Left ventricle myocardium inferior (tissue), 1 donor: Measurements from ENCODE around the gene CATSPERD. TPM values are rescaled to one million over a fixed set of nuclear protein-coding genes. Genes with fewer than 3 reads are reported as not detected.

ENCODE experiments used
- DNase-seq: peaks from one replicate; pipeline ENCODE4 v3.0.0-alpha.2; 2020
- H3K27ac ChIP-seq: fragments of 200-600 bp; replicated peaks from 2 replicates; pipeline ENCODE4 v1.8.0; 2021
- H3K27me3 ChIP-seq: fragments of 200-600 bp; 2 replicates; pipeline ENCODE4 v1.8.0; 2021; ENCODE audit warnings: low read depth
- H3K36me3 ChIP-seq: fragments of 200-600 bp; 2 replicates; pipeline ENCODE4 v1.8.0; 2021
- H3K4me1 ChIP-seq: fragments of 200-600 bp; 2 replicates; pipeline ENCODE4 v1.8.0; 2021
- H3K4me3 ChIP-seq: fragments of 200-600 bp; 2 replicates; pipeline ENCODE4 v1.8.0; 2021; ENCODE audit warnings: mild to moderate bottlenecking, moderate library complexity
- H3K9me3 ChIP-seq: fragments of 200-600 bp; replicated peaks from 2 replicates; pipeline ENCODE4 v1.8.0; 2021
- intact Hi-C: fragments of 100-400 bp; cut with micrococcal nuclease; formaldehyde crosslinking; loops from one replicate; pipeline ENCODE4 v1.11.0; 2022
- total RNA-seq: library from RNA; stranded (reverse); fragmentation: NEBNext Ultra II Directional; extraction: Animal tissue kit (Norgen Biotek cat#: 25700); gene quantifications from one replicate; pipeline ENCODE4 v1.2.1, GENCODE V29; 2021
- TF ChIP-seq, protein P1 (sequence below): fragments of 200-600 bp; IDR thresholded peaks from 2 replicates; pipeline ENCODE4 v1.8.0; 2021; ENCODE audit warnings: antibody characterized with exemption, mild to moderate bottlenecking, borderline replicate concordance
- donor health status: DM: no; HTN: yes; CAD: no; lungs with severe emphysema.

CATSPERD gene
- total RNA-seq, 1 donor from 2014 or later: not detected

DNA sequence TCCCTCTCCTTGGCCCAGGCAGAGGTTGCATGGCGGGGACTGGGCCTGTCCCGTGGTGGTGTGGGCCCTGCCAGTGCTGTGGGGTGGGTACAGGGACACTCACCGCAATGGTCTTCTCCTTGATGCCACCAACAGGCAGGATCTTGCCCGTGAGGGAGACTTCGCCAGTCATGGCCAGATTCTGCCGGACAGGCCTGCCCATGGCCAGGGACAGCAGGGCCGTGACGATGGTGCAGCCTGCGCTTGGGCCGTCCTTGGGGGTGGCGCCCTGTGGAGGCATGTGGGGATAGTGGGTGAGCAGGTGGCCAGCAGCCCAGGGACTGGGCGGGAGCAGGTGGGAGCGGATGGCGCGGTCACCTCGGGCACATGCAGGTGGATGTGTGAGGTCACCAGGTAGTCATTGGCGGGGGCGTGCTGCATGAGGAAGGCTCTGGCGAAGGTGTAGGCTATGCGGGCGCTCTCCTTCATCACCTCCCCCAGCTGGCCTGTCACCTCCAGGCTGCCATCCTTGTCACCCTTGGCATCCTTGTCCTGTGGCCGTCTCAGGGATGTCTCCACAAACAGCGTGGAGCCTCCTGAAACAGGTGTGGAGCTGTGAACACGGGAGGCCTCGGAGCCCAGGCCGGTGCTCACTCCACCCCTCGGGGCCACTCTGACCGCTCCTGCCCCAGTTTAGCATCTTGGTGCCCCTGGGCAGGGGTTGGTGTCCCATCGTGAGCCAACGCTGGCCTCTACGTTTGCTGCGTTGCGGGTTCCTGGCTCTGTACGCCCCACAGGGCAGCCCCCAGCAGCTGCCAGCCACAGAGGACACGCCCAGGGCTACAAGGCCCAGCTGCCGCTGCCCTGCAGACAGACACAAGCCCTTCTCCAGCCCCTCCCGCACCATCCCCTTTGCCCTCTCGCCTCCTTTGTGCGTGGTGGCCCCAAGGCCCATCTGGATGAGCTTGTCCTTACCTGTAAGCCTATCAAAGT, 27.0 kb upstream of the CATSPERD start:
- Histone ChIP-seq H3K4me1 (peaks cover 36% of the 10 kb centered on the region), H3K27ac (peak overlapping the region; percentile 94), H3K36me3 (peaks cover 67% of the 10 kb centered on the region), H3K4me3 (no peak overlapping the region), H3K9me3 (no peaks in the 10 kb centered on the region), H3K27me3 (no peaks in the 10 kb centered on the region)
- TF ChIP-seq, protein P1, sequence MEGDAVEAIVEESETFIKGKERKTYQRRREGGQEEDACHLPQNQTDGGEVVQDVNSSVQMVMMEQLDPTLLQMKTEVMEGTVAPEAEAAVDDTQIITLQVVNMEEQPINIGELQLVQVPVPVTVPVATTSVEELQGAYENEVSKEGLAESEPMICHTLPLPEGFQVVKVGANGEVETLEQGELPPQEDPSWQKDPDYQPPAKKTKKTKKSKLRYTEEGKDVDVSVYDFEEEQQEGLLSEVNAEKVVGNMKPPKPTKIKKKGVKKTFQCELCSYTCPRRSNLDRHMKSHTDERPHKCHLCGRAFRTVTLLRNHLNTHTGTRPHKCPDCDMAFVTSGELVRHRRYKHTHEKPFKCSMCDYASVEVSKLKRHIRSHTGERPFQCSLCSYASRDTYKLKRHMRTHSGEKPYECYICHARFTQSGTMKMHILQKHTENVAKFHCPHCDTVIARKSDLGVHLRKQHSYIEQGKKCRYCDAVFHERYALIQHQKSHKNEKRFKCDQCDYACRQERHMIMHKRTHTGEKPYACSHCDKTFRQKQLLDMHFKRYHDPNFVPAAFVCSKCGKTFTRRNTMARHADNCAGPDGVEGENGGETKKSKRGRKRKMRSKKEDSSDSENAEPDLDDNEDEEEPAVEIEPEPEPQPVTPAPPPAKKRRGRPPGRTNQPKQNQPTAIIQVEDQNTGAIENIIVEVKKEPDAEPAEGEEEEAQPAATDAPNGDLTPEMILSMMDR: no peak
- intact Hi-C loops: no loop called here
- no peak for DNase-seq

DNA sequence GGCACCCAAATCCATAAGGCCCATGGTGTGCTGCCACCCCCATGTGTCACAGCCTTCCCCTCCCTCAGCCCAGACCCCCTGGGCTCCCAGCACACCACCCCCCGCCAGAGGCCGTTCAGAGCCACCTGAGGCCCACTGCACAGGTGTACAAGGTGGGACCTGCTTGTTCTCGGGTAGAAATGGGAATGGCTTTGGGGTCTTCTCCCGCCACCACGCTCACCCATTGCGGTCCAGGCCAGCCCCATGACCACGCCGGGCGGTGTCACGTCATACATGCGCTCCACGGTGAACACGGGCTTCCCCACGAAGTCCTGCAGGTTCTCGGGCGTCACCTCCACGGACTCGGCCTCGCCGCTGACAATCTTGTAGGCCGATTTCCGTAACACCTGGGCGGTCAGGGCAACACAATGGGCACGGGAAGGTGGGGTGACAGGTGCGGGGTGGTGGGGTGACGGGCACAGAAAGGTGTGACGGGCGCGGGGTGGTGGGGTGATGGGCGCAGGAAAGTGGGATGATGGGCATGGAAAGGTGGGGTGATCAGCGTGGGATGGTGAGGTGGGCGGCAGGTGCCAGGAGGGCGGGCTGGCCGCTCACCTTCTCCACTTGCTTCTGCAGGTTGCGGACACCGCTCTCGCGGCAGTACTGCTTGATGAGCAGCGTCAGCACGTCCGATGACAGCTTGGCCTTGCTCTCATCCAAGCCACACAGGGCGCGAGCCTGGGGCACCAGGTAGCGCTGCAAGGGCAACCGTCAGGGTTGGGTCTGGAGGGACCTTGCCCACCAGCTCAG, 26.1 kb upstream of the CATSPERD start:
- H3K9me3 ChIP-seq: no peaks in the 10 kb centered on the region
- no peak for DNase-seq
- peaks cover 36% of the 10 kb centered on the region for H3K4me1 ChIP-seq
- no peak overlapping the region for H3K4me3 ChIP-seq
- H3K27ac ChIP-seq: no peak overlapping the region
- H3K27me3 ChIP-seq: no peaks in the 10 kb centered on the region
- intact Hi-C loops: no loop called here
- peaks cover 76% of the 10 kb centered on the region for H3K36me3 ChIP-seq
- TF ChIP-seq, protein P1: no peak

DNA sequence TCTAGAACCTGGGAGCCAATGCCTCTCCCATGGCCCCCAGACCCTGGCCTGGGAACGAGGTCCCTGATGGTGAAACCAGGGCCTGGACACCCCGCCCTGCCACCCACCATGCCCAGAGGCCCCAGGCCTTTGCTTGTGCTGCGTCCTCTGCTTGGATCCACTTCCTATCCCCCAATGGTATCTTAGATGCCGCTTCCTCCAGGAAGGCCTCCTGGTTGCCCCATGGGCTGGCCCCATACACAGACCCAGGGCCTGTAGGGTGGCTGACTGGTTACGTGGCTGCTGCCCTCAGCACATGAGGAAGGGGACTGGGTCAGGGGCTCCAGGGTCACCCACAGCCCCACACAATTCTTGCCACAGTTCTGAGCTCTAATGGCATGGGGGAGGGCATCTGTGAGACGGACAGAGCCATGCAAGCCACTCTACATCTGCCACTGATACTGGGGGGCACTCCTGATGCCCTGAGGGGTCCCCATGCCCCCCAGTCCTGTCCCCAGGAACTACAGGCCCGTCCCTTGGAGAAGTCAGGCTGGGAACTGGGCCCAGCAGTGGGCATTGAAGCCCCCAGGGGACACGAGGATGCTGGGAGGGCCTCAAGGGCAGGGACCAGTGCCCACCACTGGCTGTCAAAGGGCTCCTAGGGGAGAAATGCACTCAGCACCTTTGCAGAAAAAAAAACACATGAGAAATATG, 25.3 kb upstream of the CATSPERD start:
- intact Hi-C loops: no loop called here
- H3K9me3 ChIP-seq: no peaks in the 10 kb centered on the region
- no peaks in the 10 kb centered on the region for H3K27me3 ChIP-seq
- TF ChIP-seq, protein P1: no peak
- H3K4me3 ChIP-seq: no peak overlapping the region
- no peak for DNase-seq
- H3K27ac ChIP-seq: no peak overlapping the region
- peaks cover 33% of the 10 kb centered on the region for H3K4me1 ChIP-seq
- peaks cover 83% of the 10 kb centered on the region for H3K36me3 ChIP-seq

DNA sequence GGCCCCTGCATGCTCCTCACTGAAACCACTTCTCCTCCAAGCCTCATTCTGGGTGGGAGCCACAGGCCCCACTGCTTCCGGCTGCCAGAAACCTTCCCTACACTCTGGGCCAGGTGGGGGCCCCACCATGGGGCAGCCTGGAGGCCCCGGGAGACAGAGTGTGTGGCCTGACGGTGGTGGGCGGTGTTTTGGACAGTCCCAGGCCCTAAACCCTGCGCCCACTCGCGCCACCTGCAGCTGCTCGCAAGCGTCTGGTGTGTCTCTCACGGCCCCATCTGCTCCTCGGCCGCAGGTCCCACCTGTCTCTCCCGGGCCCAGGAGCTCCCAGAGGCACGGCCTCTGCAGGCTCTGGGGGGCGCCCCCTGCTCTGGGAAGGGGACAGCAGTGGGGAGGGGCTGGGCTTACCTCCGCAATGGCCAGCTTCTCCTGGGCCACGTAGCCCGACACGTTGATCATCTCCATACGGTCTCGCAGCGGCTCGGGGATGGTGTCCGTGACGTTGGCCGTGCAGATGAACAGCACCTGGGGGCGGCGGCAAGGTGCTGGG, 24.7 kb upstream of the CATSPERD start:
- intact Hi-C loops: no loop called here
- H3K9me3 ChIP-seq: no peaks in the 10 kb centered on the region
- H3K27me3 ChIP-seq: no peaks in the 10 kb centered on the region
- peaks cover 90% of the 10 kb centered on the region for H3K36me3 ChIP-seq
- TF ChIP-seq, protein P1: no peak
- DNase-seq: no peak
- no peak overlapping the region for H3K27ac ChIP-seq
- H3K4me3 ChIP-seq: no peak overlapping the region
- peaks cover 27% of the 10 kb centered on the region for H3K4me1 ChIP-seq
